Tibial artery (tissue), 4 donors: Measurements from ENCODE around the gene AKAP7.

Source experiments
- DNase-seq, 2 donors: peaks; one replicate each; pipeline ENCODE4 v3.0.0-alpha.2; 2019
- H3K27ac ChIP-seq, 2 donors: fragments of 200-600 bp; sonication (generic) in 1 of 2; 1 replicate in 1 of 2; 2 replicates in 1 of 2; pipeline ENCODE4 v1.5.1; 2018 to 2019; ENCODE audit warnings: mild to moderate bottlenecking in 1 of 2
- H3K27me3 ChIP-seq, 2 donors: fragments of 200-600 bp; sonication (generic) in 1 of 2; one replicate each; pipeline versions ENCODE4 v1.5.1 to v1.6.0; 2016 to 2019
- H3K36me3 ChIP-seq, 3 donors: fragments of 200-600 bp; sonication (generic) in 2 of 3; one replicate each; pipeline ENCODE4 v1.5.1; 2016 to 2019; ENCODE audit warnings: mild to moderate bottlenecking in 2 of 3
- H3K4me1 ChIP-seq, 4 donors: fragments of 200-600 bp; sonication (generic) in 2 of 4; 1 replicate in 3 of 4; 2 replicates in 1 of 4; pipeline ENCODE4 v1.5.1; 2016 to 2019
- H3K4me3 ChIP-seq, 2 donors: fragments of 200-600 bp; sonication (generic) in 1 of 2; 1 replicate in 1 of 2; 2 replicates in 1 of 2; pipeline ENCODE4 v1.5.1; 2018 to 2019; ENCODE audit warnings: mild to moderate bottlenecking in 2 of 2
- H3K9me3 ChIP-seq, 3 donors: fragments of 200-600 bp; sonication (generic) in 1 of 3; one replicate each; pipeline ENCODE4 v1.5.1; 2016 to 2019
- CTCF ChIP-seq, 2 experiments: fragments of 200-600 bp in 1 of 2; fragments of 450-650 bp in 1 of 2; IDR thresholded peaks; one replicate each; pipeline ENCODE4 v1.5.1; 2017 to 2019; ENCODE audit warnings: antibody characterized with exemption in 2 of 2, mild to moderate bottlenecking in 1 of 2, moderate library complexity in 1 of 2
- intact Hi-C: fragments of 100-400 bp; cut with DNase I; formaldehyde crosslinking; loops from one replicate; pipeline ENCODE4 v1.15.0; 2023; ENCODE audit warnings: low total_unique reads

Gene AKAP7

GRCh38 chr6:131223416-131223815 is 88.1 kb downstream of the AKAP7 start:
- H3K9me3 ChIP-seq = no peaks in the 10 kb centered on the region
- H3K27ac ChIP-seq = no peak overlapping the region
- no peaks in the 10 kb centered on the region for H3K4me1 ChIP-seq
- H3K4me3 ChIP-seq = no peak overlapping the region
- intact Hi-C loops = no loop called here
- TF ChIP-seq CTCF (IDR thresholded peaks at IDR 0.05) = no peak
- peaks cover 10 to 17% (median 17%) of the 10 kb centered on the region in 3 donors for H3K36me3 ChIP-seq
- DNase-seq = no peak
- H3K27me3 ChIP-seq = no peaks in the 10 kb centered on the region

GRCh38 chr6:131225127-131225526 is 89.9 kb downstream of the AKAP7 start:
- Histone ChIP-seq H3K27ac (no peak overlapping the region), H3K27me3 (no peaks in the 10 kb centered on the region), H3K9me3 (no peaks in the 10 kb centered on the region), H3K4me3 (no peak overlapping the region), H3K36me3 (peaks cover 10 to 21% (median 13%) of the 10 kb centered on the region in 3 donors), H3K4me1 (no peaks in the 10 kb centered on the region)
- TF ChIP-seq CTCF (IDR thresholded peaks at IDR 0.05) = no peak
- no peak for DNase-seq
- intact Hi-C loops = no loop called here

GRCh38 chr6:131225959-131226358 is 90.7 kb downstream of the AKAP7 start:
- no peak overlapping the region for H3K4me3 ChIP-seq
- intact Hi-C loops = no loop called here
- H3K27ac ChIP-seq = no peak overlapping the region
- no peaks in the 10 kb centered on the region for H3K4me1 ChIP-seq
- peaks cover 6 to 12% (median 10%) of the 10 kb centered on the region in 3 donors for H3K36me3 ChIP-seq
- DNase-seq = no peak
- no peak for TF ChIP-seq CTCF (IDR thresholded peaks at IDR 0.05)
- H3K27me3 ChIP-seq = no peaks in the 10 kb centered on the region
- no peaks in the 10 kb centered on the region for H3K9me3 ChIP-seq

GRCh38 chr6:131226459-131227157 is 91.3 kb downstream of the AKAP7 start:
- no peak for TF ChIP-seq CTCF (IDR thresholded peaks at IDR 0.05)
- H3K36me3 ChIP-seq = peaks cover 0 to 8% (median 6%) of the 10 kb centered on the region in 3 donors
- intact Hi-C loops = no loop called here
- H3K4me3 ChIP-seq = no peak overlapping the region
- H3K4me1 ChIP-seq = no peaks in the 10 kb centered on the region
- no peak for DNase-seq
- H3K27me3 ChIP-seq = no peaks in the 10 kb centered on the region
- H3K9me3 ChIP-seq = no peaks in the 10 kb centered on the region
- H3K27ac ChIP-seq = no peak overlapping the region

- TF ChIP-seq CTCF (IDR thresholded peaks at IDR 0.05) = no peak
- no peaks in the 10 kb centered on the region for H3K4me1 ChIP-seq
- intact Hi-C loops = no loop called here
- peaks cover 0 to 4% (median 3%) of the 10 kb centered on the region in 3 donors for H3K36me3 ChIP-seq
- no peaks in the 10 kb centered on the region for H3K27me3 ChIP-seq
- no peak overlapping the region for H3K27ac ChIP-seq
- no peak for DNase-seq
- no peaks in the 10 kb centered on the region for H3K9me3 ChIP-seq
- H3K4me3 ChIP-seq = no peak overlapping the region
These were observed 91.9 kb downstream of the AKAP7 start for GRCh38 chr6:131227158-131227543.
